A549 (cell line): ENCODE results near the gene POGLUT2. TPM values are rescaled to one million over a fixed set of nuclear protein-coding genes. Genes with fewer than 3 reads are reported as not detected.

ENCODE experiments used
- ATAC-seq, 2 experiments: fragments of 200-7000 bp in 1 of 2; fragments of >200 bp in 1 of 2; cut with Nextera tagmentation in 1 of 2; cut with Tn5 transposase in 1 of 2; 3 replicates each; pipeline versions ENCODE4 v1.8.0 to v1.9.1; 2018 to 2020; ENCODE audit warnings: mild to moderate bottlenecking in 1 of 2, moderate library complexity in 1 of 2
- CTCF ChIA-PET: fragments of 300-600 bp; sonication (Branson Sonifier 250); formaldehyde crosslinking; extraction: SDS; loops from one replicate; lab custom pipeline; 2021; ENCODE audit warnings: antibody characterized with exemption, inconsistent platforms; lab: Yijun Ruan, JAX
- POLR2A ChIA-PET: fragments of 350-600 bp; formaldehyde crosslinking; extraction: SDS; loops from one replicate; lab custom pipeline; 2021; ENCODE audit warnings: antibody characterized with exemption, inconsistent platforms; lab: Yijun Ruan, JAX
- DNase-seq, 2 experiments: peaks; one replicate each; pipeline versions ENCODE4 v3.0.0 to v3.0.0-alpha.2; 2011 to 2016; ENCODE audit warnings: low read depth in 1 of 2, low spot score in 1 of 2
- FAIRE-seq: peaks from 2 replicates; lab custom pipeline; 2011; peaks lifted over from hg19 to GRCh38; lab: Jason Lieb, UNC
- H3K27ac ChIP-seq, 2 experiments: fragments of >200 bp; sonication (Bioruptor Twin); formaldehyde crosslinking; 3 replicates each; pipeline ENCODE4 v1.5.1; 2016 to 2017
- H3K4me1 ChIP-seq: fragments of >200 bp; sonication (Bioruptor Twin); formaldehyde crosslinking; 3 replicates; pipeline ENCODE4 v1.6.1; 2016
- H3K4me2 ChIP-seq: fragments of >200 bp; sonication (Bioruptor Twin); formaldehyde crosslinking; 3 replicates; pipeline ENCODE4 v1.6.1; 2016
- H3K4me3 ChIP-seq: fragments of >200 bp; sonication (Bioruptor Twin); formaldehyde crosslinking; 3 replicates; pipeline ENCODE4 v1.5.1; 2016
- H3K9me3 ChIP-seq: fragments of >200 bp; sonication (Bioruptor Twin); formaldehyde crosslinking; 3 replicates; pipeline ENCODE4 v1.6.1; 2016
- BHLHE40 ChIP-seq: IDR thresholded peaks from 2 replicates; pipeline ENCODE4 v1.6.1; 2012; ENCODE audit warnings: low read depth, low read length, inconsistent platforms
- CBX2 ChIP-seq: fragments of 200-600 bp; sonication (generic); IDR thresholded peaks from 2 replicates; pipeline ENCODE4 v1.6.1; 2016; ENCODE audit warnings: low read depth, mild to moderate bottlenecking, borderline replicate concordance
- CEBPB ChIP-seq, 2 experiments: fragments of >200 bp in 1 of 2; sonication (Bioruptor Twin) in 1 of 2; formaldehyde crosslinking in 1 of 2; IDR thresholded peaks; 2 replicates each; pipeline ENCODE4 v1.6.1; 2012 to 2016
- FOSL2 ChIP-seq, 2 experiments: fragments of 450-650 bp in 1 of 2; fragments of >200 bp in 1 of 2; sonication (Bioruptor Twin) in 1 of 2; formaldehyde crosslinking; IDR thresholded peaks; 2 replicates each; pipeline versions ENCODE4 v1.5.0 to v1.6.1; 2016 to 2020; ENCODE audit warnings: mild to moderate bottlenecking in 1 of 2, moderate library complexity in 1 of 2
- HOXB13 ChIP-seq: fragments of 250-450 bp; sonication (Bioruptor Pico); IDR thresholded peaks from 2 replicates; pipeline ENCODE4 v1.5.0; 2020; ENCODE audit warnings: low read depth, mild to moderate bottlenecking, moderate library complexity
- KDM1A ChIP-seq: fragments of 200-600 bp; sonication (generic); IDR thresholded peaks from 2 replicates; pipeline ENCODE4 v1.6.1; 2016; ENCODE audit warnings: low read depth, mild to moderate bottlenecking
- KDM5A ChIP-seq: fragments of 200-600 bp; sonication (generic); IDR thresholded peaks from 2 replicates; pipeline ENCODE4 v1.6.1; 2016; ENCODE audit warnings: antibody characterized with exemption, mild to moderate bottlenecking
- MYC ChIP-seq: IDR thresholded peaks from 2 replicates; pipeline ENCODE4 v1.6.1; 2012; ENCODE audit warnings: mild to moderate bottlenecking, inconsistent platforms, low read length, improper control_type of control experiment, borderline replicate concordance
- POLR2A ChIP-seq: IDR thresholded peaks from 2 replicates; pipeline ENCODE4 v1.6.1; 2012; ENCODE audit warnings: mild to moderate bottlenecking, low read length
- RAD21 ChIP-seq, 2 experiments: fragments of >200 bp in 1 of 2; sonication (Bioruptor Twin) in 1 of 2; formaldehyde crosslinking in 1 of 2; IDR thresholded peaks in 1 of 2; conservative IDR thresholded peaks in 1 of 2; 2 replicates in 1 of 2; 3 replicates in 1 of 2; pipeline ENCODE4 v1.6.1; 2012 to 2018; ENCODE audit warnings: inconsistent platforms in 1 of 2
- RARB ChIP-seq: fragments of 250-450 bp; sonication (Bioruptor Pico); IDR thresholded peaks from 2 replicates; pipeline ENCODE4 v1.8.0; 2021; ENCODE audit warnings: mild to moderate bottlenecking, moderate library complexity
- SMC3 ChIP-seq: fragments of >200 bp; sonication (Bioruptor Twin); formaldehyde crosslinking; IDR thresholded peaks from 3 replicates; pipeline ENCODE4 v1.6.1; 2018; ENCODE audit warnings: inconsistent platforms
- ZNF302 ChIP-seq: fragments of 250-450 bp; sonication (Bioruptor Pico); IDR thresholded peaks from 2 replicates; pipeline ENCODE4 v1.9.0; 2021; ENCODE audit warnings: inconsistent platforms, mild to moderate bottlenecking, moderate library complexity
- WGBS: methylation state at CpG from one replicate; pipeline ENCODE4 v1.1.6; 2017; ENCODE audit errors: missing lambda C conversion rate; 5-methylcytosine and 5-hydroxymethylcytosine counted together
- polyA minus RNA-seq: library from RNA; depleted of rRNA, polyadenylated mRNA; stranded (reverse); fragments of >200 nt; gene quantifications from 2 replicates; pipeline ENCODE4 v1.2.3, GENCODE V29; 2011; rRNA and poly(A)+ RNA removed
- polyA plus RNA-seq, 4 experiments: library from polyadenylated mRNA; depleted of rRNA in 3 of 4; stranded (reverse); fragments of >200 nt; fragmentation: RNase III in 1 of 4; extraction: RNeasy Plus Mini Kit Qiagen cat#74134 plus additional on column Dnase treatment in 1 of 4; gene quantifications; 2 replicates in 3 of 4; 3 replicates in 1 of 4; pipeline ENCODE4 v1.2.3, GENCODE V29; 2011 to 2017
- TF ChIP-seq, protein P1 (sequence below): IDR thresholded peaks from 2 replicates; pipeline ENCODE4 v1.6.1; 2012
- TF ChIP-seq, protein P2 (sequence below): fragments of 450-650 bp; IDR thresholded peaks from 2 replicates; pipeline ENCODE4 v1.6.1; 2014; ENCODE audit warnings: antibody characterized with exemption
- TF ChIP-seq, protein P3 (sequence below): IDR thresholded peaks from 2 replicates; pipeline ENCODE4 v1.6.1; 2012; ENCODE audit warnings: low read depth, borderline replicate concordance
- TF ChIP-seq, protein P4 (sequence below): fragments of >200 bp; sonication (Bioruptor Twin); formaldehyde crosslinking; IDR thresholded peaks from 3 replicates; pipeline ENCODE4 v1.5.1; 2016

Gene POGLUT2
- 7.3 and 9.1 TPM in 2 replicates for polyA plus RNA-seq (2011; rRNA removed)
- 3.4 and 4.0 TPM in 2 replicates for polyA plus RNA-seq (2012; cell fraction: cytosol; rRNA removed)
- 3.8 and 5.0 TPM in 2 replicates for polyA plus RNA-seq (2012; cell fraction: nucleus; rRNA removed)
- polyA plus RNA-seq (2017; fragmentation: RNase III; extraction: RNeasy Plus Mini Kit Qiagen cat#74134 plus additional on column Dnase treatment), result 5.2 to 5.3 TPM (median 5.3 TPM) in 3 replicates
- 2.0 and 2.4 TPM in 2 replicates for polyA minus RNA-seq

DNA sequence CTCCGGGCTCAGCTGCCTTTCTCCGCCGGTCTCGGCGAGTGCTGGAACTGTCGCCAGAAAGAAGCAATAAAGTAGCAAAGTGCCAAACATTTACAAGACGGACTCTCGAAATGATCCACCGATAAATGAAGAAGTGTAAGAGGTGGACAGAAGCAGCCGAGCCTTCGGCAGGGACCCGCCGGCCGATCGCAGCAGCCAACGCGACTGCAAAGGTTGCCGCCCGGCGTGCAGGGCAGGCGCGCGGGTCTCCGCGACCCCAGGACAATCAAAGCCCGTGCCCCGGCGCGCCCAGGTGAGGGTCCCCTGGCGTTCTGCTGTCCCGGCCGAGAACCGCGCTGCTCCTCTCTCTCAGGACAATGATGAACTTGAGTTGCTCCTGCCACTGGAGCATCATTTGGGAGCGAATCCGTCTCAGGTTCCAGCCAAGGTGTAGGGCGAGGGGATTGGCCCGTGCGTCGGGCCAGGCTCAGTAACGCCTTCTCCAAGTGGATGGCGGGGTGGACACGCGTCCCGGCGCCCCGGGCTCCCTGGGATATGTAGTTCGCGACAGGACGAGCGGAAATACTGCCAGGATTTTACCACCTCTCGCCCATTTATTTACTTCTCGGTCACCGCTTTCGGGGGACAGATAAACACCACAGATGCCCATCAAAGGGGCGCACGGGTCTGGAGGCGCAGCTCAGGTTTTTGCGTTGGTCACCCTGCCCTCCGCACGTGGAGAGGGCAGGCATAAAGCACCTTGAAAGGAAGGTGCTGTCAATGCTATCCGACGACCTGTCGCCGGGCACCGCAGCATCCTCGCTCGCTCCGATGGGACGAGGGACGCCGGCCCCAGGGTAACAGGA, at the start of gene POGLUT2, which contains the start of gene BIVM:
POGLUT2 (minus strand) TSS at position 396 of the 845 bp plus-strand sequence; CDS start at position 90, 306 bp downstream.
BIVM (plus strand) TSS at position 539 of the 845 bp plus-strand sequence. CDS start 8,149 bp downstream, outside the sequence.
- Histone ChIP-seq H3K9me3 (no peaks in the 10 kb centered on the region), H3K27ac (peak within 1 kb of the TSS; percentile 88 to 98), H3K4me2 (peak within 1 kb of the TSS; percentile 92), H3K4me3 (peak within 1 kb of the TSS; percentile 83), H3K4me1 (peaks cover 7% of the 10 kb centered on the region; the same call in 1 of the 3 replicates)
- ATAC-seq (peak; percentile 92 to 96), DNase-seq (peak; percentile 87 to 90), FAIRE-seq (no peak)
- TF ChIP-seq, protein P1, sequence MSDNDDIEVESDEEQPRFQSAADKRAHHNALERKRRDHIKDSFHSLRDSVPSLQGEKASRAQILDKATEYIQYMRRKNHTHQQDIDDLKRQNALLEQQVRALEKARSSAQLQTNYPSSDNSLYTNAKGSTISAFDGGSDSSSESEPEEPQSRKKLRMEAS, result peak; percentile 49; the same call in 1 of the 2 replicates
- TF ChIP-seq CEBPB (IDR thresholded peaks at IDR 0.05) (no peak), KDM5A (no peak), ZNF302 (CRISPR knock-in tag) (no peak), KDM1A (no peak), MYC (no peak), CBX2 (no peak), FOSL2 (IDR thresholded peaks at IDR 0.05) (no peak), FOSL2 (CRISPR knock-in tag; IDR thresholded peaks at IDR 0.05) (no peak), POLR2A (peak; percentile 40), RARB (CRISPR knock-in tag) (no peak), BHLHE40 (no peak)
- TF ChIP-seq, protein P2, sequence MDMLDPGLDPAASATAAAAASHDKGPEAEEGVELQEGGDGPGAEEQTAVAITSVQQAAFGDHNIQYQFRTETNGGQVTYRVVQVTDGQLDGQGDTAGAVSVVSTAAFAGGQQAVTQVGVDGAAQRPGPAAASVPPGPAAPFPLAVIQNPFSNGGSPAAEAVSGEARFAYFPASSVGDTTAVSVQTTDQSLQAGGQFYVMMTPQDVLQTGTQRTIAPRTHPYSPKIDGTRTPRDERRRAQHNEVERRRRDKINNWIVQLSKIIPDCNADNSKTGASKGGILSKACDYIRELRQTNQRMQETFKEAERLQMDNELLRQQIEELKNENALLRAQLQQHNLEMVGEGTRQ, result peak; percentile 58
- TF ChIP-seq, protein P3, sequence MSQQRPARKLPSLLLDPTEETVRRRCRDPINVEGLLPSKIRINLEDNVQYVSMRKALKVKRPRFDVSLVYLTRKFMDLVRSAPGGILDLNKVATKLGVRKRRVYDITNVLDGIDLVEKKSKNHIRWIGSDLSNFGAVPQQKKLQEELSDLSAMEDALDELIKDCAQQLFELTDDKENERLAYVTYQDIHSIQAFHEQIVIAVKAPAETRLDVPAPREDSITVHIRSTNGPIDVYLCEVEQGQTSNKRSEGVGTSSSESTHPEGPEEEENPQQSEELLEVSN, result peak; percentile 23; the same call in 1 of the 2 replicates
- CTCF ChIA-PET, result interaction anchor here (0.7 to 2.7 kb wide), 8 partner anchors 10 to 219 kb away, joined by 3 to 12 read pairs (median 4); partner anchors contain the start of gene ERCC5
- WGBS, result 3% methylated on average over 20 of the region's 72 CpGs
- POLR2A ChIA-PET, result interaction anchor here (1.6 to 2.4 kb wide), 2 partner anchors 25 to 47 kb away, joined by 5 to 11 read pairs; partner anchors contain the start of genes ERCC5 and TEX30

DNA sequence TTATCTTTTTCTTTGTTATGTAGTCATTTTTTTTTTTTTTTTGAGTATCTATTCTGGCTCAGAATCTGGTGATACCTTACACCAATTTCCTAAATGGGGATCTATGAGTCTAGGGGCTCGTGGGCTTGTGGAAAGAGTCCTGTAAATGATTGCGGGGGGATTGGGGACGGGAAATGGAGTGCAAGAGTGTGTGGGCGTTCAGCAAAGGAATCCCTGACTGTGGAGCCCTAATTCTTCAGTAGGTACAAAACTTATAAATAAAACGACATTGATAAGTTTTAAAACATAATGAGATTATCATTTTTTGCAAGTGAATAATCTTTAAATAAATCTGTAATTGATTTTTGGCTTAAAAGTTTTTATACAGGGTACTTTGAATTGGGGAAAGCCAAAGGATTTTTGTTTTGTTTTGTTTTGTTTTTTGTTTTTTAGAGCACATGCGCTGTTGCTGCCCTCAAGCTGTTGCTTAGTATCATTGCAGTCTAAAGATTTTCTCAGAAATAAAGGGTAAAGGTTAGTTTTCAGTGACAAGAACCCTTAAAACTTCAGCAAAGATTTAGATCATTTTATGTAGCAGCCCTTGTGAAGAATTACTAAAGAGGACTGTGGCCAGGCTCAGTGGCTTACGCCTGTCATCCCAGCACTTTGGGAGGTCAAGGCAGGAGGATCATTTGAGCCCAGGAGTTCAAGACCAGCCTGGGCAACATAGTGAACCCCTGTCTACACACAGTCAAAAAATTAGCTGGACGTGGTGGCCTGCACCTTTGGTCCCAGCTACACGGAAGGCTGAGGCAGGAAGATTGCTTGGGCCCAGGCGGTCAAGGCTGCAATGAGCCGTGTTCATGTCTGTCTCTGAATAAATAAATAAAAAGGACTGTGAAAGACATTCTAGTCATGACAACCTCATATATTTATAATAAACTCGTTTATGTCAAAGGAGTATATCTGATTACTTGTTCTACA, 48.8 kb upstream of the POGLUT2 start:
- peaks cover 8% of the 10 kb centered on the region; the same call in 1 of the 3 replicates for H3K4me1 ChIP-seq
- ChIA-PET CTCF (interaction anchor here (0.9 to 3.6 kb wide), 4 partner anchors 17 to 268 kb away, joined by 3 to 12 read pairs (median 4); no protein-coding TSS in a partner anchor), POLR2A (no interaction called here)
- FAIRE-seq (no peak), DNase-seq (peak in 1 of 2 experiments; percentile 27), ATAC-seq (no peak)
- H3K4me2 ChIP-seq, result peak overlapping the region; percentile 92
- no peaks in the 10 kb centered on the region for H3K9me3 ChIP-seq
- TF ChIP-seq RAD21 (conservative IDR thresholded peaks at IDR 0.05 in 1 of 2, IDR thresholded peaks at IDR 0.05 in 1 of 2) (peak; percentile 63 to 65), HOXB13 (CRISPR knock-in tag) (no peak), SMC3 (peak; percentile 48; the same call in 2 of the 3 replicates)
- TF ChIP-seq, protein P4, sequence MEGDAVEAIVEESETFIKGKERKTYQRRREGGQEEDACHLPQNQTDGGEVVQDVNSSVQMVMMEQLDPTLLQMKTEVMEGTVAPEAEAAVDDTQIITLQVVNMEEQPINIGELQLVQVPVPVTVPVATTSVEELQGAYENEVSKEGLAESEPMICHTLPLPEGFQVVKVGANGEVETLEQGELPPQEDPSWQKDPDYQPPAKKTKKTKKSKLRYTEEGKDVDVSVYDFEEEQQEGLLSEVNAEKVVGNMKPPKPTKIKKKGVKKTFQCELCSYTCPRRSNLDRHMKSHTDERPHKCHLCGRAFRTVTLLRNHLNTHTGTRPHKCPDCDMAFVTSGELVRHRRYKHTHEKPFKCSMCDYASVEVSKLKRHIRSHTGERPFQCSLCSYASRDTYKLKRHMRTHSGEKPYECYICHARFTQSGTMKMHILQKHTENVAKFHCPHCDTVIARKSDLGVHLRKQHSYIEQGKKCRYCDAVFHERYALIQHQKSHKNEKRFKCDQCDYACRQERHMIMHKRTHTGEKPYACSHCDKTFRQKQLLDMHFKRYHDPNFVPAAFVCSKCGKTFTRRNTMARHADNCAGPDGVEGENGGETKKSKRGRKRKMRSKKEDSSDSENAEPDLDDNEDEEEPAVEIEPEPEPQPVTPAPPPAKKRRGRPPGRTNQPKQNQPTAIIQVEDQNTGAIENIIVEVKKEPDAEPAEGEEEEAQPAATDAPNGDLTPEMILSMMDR, result peak; percentile 65
- 17% methylated on average over 12 of the region's 12 CpGs for WGBS
- peak overlapping the region; percentile 99 for H3K4me3 ChIP-seq
- H3K27ac ChIP-seq, result peak overlapping the region; percentile 84 to 96; a peak in 4 of 6 replicates
